Hepatocyte (in vitro differentiated cells): Measurements from ENCODE around the gene VWA3A.

Source experiments
- EZH2 ChIP-seq: fragments of 200-600 bp; sonication (generic); IDR thresholded peaks from 2 replicates; pipeline ENCODE4 v1.6.1; 2016; ENCODE audit warnings: antibody characterized with exemption, mild to moderate bottlenecking, borderline replicate concordance
- EZH2phosphoT487 ChIP-seq: fragments of 200-600 bp; sonication (generic); IDR thresholded peaks from one replicate; pipeline ENCODE4 v1.6.1; 2018; ENCODE audit warnings: antibody characterized with exemption, mild to moderate bottlenecking, low read depth, moderate library complexity; ENCODE audit not compliant: unreplicated experiment, severe bottlenecking
- TF ChIP-seq, protein P1 (sequence below): fragments of 200-600 bp; sonication (generic); IDR thresholded peaks from 2 replicates; pipeline ENCODE4 v1.5.1; 2016; ENCODE audit warnings: antibody characterized with exemption, mild to moderate bottlenecking; ENCODE audit not compliant: poor library complexity

DNA sequence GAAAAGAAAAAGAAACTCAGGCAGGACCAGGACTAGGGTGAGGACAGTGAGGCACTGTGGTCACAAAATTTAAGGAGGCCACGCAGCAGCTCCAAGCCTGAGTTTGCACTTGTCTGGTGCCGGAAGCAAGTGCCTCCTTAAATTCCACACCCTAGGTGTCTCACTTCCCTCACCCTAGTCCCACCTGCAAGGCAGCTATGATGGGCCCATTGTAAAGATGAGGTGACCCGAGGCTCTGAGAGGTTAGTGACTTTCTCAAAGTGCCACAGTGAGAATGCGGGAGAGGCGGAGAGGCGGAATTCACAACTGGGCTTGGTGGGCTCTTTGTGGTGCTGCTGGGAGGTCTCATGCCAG, 92.3 kb downstream of the VWA3A start:
- TF ChIP-seq, protein P1, sequence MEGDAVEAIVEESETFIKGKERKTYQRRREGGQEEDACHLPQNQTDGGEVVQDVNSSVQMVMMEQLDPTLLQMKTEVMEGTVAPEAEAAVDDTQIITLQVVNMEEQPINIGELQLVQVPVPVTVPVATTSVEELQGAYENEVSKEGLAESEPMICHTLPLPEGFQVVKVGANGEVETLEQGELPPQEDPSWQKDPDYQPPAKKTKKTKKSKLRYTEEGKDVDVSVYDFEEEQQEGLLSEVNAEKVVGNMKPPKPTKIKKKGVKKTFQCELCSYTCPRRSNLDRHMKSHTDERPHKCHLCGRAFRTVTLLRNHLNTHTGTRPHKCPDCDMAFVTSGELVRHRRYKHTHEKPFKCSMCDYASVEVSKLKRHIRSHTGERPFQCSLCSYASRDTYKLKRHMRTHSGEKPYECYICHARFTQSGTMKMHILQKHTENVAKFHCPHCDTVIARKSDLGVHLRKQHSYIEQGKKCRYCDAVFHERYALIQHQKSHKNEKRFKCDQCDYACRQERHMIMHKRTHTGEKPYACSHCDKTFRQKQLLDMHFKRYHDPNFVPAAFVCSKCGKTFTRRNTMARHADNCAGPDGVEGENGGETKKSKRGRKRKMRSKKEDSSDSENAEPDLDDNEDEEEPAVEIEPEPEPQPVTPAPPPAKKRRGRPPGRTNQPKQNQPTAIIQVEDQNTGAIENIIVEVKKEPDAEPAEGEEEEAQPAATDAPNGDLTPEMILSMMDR = no peak
- TF ChIP-seq EZH2phosphoT487 (no peak), EZH2 (no peak)
